ENCODE results near the gene BRF1.

GRCh38 chr14:105249182-105250007 is 51.4 kb downstream of the BRF1 start:
- TF ChIP-seq CTCF (IDR thresholded peaks at IDR 0.05), result no peak
- no peak for TF ChIP-seq POLR2A (IDR thresholded peaks at IDR 0.05)

All from right lobe of liver (tissue), 4 donors.